Posterior vena cava (tissue), 2 donors: ENCODE measurements around the gene PADI3. TPM values are rescaled to one million over a fixed set of nuclear protein-coding genes. Genes with fewer than 3 reads are reported as not detected.

Experiments used
- DNase-seq: peaks from one replicate; pipeline ENCODE4 v3.0.0-alpha.2; 2020; ENCODE audit warnings: low spot score
- intact Hi-C, 2 donors: fragments of 100-400 bp; cut with DNase I; formaldehyde crosslinking; loops; one replicate each; pipeline versions ENCODE4 v1.14.1 to v1.14.2; 2022 to 2023
- total RNA-seq, 2 donors: library from RNA; stranded (reverse); fragmentation: NEBNext Ultra II Directional; extraction: Animal tissue kit (Norgen Biotek cat#: 25700); gene quantifications; one replicate each; pipeline ENCODE4 v1.2.1, GENCODE V29; 2021
- donor health status: DM: yes; HTN: yes; CAD: no.
- donor health status: DM: yes; HTN: yes; CAD: no.

Gene PADI3
- total RNA-seq, 2 donors from 2014 or later: not detected

- no peak for DNase-seq
- intact Hi-C loops: no loop called here
Observed at GRCh38 chr1:17213148-17213781, 35.6 kb upstream of the PADI3 start.

DNA sequence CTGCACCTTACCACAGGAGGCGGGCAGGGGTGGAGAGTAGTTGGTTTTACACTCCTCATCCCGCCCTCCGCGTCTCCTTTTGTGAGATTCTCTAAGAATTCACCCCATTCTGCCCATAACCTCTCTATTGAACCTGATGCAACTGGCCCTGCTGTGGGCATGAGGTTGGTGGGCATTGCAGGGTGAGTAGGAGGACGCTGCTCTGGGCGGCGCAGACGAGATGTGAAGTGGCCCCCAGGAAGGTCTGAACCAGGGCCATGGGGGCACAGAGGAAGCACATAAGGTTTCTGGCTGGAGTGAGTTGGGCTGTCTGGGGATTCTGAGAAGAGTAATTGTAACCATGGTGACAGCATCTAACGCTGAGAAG, 35.1 kb upstream of the PADI3 start:
- DNase-seq: no peak
- intact Hi-C loops: no loop called here

DNA sequence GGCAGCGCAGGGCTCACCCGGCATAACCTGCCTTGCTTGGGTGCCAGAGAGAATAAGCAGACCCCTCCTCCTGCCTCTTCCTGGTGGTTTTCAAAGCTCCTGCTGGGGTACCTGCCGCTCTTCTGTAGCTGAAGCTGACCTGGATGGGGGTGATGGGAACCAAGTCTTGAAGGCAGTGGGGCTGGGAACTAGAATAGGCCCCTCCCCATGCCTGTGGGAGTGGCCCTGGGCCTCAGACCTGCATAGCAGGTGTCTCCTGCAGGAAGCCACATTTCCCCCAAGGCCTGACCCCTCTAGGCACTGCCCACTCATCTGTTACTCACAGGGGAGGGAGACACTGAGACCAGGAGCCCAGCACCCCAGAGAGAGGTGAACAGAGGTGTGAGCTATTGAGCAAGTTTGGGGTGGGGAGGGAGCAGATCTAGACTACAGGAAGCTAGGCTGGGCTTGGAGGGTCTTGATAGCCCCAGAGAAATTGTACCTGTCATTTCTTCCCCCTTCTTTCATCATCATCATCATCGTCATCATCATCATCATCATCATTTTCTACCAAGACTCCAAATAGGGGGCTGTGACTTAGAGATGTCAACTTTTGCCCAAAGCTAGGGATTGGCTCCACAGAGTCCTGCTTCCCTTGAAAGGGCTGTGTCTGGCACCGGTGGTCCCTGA, 33.9 kb upstream of the PADI3 start:
- intact Hi-C loops: no loop called here
- no peak for DNase-seq

- no peak for DNase-seq
Observed at GRCh38 chr1:17215545-17215890, 33.4 kb upstream of the PADI3 start.

GRCh38 chr1:17216078-17216477, 32.8 kb upstream of the PADI3 start:
- intact Hi-C loops: no loop called here
- no peak for DNase-seq

More at GRCh38 chr1:17215545-17215890, 33.4 kb upstream of the PADI3 start:
- intact Hi-C loops: no loop called here

DNA sequence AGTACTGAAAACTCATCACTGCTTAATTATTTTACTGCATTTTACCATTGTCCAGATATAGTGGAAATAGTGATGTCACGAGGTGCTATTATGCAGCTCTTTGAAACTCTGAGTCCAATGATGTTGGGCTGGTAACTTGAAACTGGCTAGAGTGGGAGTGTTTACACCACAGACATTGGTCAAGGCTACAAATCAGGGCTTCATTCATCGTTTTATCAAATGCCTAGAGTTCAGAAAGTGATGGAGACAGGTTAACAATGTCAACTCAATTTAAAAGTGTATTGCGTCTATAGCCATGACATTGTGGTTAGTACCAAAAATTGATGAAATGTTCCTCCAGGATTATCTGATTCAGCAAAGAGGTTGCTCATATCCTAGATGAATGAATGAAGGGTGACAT, 31.3 kb upstream of the PADI3 start:
- no peak for DNase-seq
- intact Hi-C loops: no loop called here

DNA sequence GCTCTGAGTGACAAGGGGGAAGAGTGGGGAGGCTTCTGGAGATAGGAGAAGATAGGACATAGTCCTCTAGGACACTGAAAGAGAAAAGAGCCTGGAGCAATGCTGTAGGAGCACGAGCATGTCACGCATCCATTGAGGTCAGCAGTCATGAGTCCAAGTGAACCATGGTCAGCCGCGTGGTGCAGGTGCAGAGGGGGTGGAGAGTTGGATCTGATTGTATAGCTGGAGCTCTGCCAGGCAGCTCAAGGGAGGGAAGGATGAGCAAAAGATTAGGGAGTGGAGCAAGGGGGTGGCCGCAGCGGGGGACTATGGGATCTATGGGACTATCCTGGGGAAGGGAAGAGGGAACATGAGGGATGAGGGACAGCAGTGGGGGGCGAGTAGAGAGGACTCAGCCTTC, 30.0 kb upstream of the PADI3 start:
- no peak for DNase-seq
- intact Hi-C loops: no loop called here

- DNase-seq: no peak
- intact Hi-C loops: no loop called here
Observed at GRCh38 chr1:17220287-17220686, 28.6 kb upstream of the PADI3 start.

GRCh38 chr1:17222557-17222956, 26.3 kb upstream of the PADI3 start:
- intact Hi-C loops: no loop called here
- no peak for DNase-seq

DNA sequence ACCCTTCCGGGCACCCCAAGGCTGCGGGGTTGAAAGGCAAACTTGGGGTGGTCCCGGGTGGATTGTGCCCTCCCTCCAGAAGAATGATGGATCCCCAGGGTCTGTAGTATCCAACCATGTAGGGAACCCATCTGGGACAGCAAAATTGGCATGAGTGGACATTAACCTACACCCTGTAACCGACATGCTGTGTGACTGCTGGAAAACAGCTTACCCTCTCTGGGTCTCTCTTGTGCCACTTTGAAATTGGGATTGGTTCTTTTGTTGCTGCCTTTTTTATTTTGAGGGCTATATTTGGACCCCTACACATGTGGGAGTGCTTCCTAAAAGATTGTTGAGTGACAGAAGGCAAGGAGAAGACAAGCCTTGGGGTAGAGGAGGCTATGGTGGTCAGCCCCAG, 24.5 kb upstream of the PADI3 start:
- intact Hi-C loops: no loop called here
- DNase-seq: no peak

DNA sequence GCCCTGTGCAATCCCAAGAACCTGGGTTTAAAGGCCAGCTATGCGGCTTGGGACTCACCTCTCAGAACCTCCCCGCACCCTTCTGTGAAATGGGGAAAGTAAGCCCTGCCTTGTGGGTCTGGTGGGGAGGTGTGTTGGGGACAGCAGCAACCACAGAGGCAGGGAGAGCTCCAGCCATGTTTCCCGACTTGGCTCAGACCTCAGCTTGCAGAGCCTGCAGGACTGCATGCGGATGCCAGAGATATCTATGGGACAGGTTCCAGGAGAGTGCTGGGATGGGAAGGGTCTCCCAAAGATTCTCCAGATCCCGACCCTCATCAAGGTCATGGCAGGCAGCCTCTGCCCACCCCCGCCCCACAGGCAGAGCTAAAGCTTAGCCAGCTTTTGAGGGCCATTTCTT, 23.8 kb upstream of the PADI3 start:
- DNase-seq: no peak
- intact Hi-C loops: no loop called here

- no peak for DNase-seq
- intact Hi-C loops: no loop called here
Observed at GRCh38 chr1:17227358-17227915, 21.5 kb upstream of the PADI3 start.

- no peak for DNase-seq
- intact Hi-C loops: no loop called here
Observed at GRCh38 chr1:17228619-17229018, 20.3 kb upstream of the PADI3 start.

DNA sequence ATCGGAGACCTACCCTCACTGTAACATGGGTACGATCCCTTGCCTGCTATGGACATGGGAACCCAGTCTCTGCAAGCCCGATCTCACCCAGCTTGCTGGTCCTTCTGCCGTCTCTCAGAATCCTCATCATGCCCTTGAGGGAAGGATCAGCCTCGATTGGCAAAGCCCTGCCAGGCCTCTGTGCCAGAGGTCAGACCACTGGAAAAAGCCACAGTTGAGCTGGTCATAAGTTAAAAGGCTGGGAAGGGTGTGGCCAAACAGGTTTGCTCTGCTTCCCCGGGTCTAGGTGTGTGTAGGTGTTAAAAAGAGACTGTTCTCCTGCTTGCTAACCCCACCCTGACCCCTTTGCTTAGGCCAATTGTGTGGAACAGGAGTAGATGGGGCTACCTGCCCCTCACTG, 19.5 kb upstream of the PADI3 start:
- intact Hi-C loops: no loop called here

DNA sequence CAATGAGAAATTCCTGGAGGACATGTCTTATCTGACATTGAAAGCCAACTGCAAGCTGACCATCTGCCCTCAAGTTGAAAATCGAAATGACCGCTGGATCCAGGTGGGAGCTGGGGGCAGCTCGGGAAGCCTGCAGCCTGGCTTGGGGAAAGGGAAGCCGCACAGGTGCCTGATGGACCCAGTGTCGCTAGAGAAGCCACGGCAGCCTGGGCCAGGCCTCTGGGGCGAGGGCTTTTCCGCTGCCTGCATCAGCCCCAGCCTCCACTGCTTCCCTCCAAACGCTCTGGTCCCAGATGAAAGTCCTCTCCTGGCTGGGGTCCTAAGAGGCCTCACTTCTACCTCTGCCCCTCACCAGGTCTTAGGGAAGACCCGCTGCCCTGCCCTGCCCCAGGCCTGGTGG, 18.8 kb upstream of the PADI3 start:
- intact Hi-C loops: loop anchor here in 1 of 2 donors (5.0 kb wide), 1 partner anchor 158 kb away; no protein-coding TSS in a partner anchor
- no peak for DNase-seq

More for the DNA sequence above, 19.5 kb upstream of the PADI3 start:
- no peak for DNase-seq

DNA sequence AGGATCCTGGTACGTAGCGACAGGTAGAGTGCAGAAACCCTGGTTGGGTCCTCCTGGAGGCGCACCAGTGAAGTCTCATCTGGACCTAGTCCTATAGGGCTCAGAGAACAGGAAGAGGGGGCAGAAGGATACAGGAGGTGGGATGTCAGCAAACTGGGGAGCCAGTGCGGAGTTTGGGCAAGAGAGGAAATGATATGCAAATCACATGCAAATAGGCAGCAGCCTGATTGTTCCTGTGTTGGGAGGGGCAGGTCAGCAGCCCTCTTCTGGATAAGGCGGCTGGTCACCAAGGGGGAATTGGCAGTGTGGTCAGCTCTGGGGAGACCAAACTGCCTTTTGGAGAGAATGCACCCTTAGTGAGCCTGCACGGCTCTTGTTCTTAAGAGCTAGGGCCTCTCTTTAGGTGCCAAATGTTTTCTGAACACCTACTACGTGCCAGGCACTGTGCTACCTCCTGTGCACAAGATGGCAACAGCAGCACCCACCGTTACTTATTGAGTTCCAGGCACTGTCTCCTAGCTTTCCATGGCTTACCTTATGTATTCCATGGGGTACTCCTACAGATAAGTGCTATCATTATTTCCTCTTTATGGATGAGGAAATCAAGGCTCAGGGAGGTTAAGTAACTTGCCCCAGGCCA, 18.1 kb upstream of the PADI3 start:
- intact Hi-C loops: loop anchor here in 1 of 2 donors (5.0 kb wide), 1 partner anchor 158 kb away; no protein-coding TSS in a partner anchor
- no peak for DNase-seq

- intact Hi-C loops: loop anchor here in 1 of 2 donors (5.0 kb wide), 1 partner anchor 161 kb away; no protein-coding TSS in a partner anchor
- no peak for DNase-seq
Observed at GRCh38 chr1:17232759-17233661, 15.9 kb upstream of the PADI3 start.

GRCh38 chr1:17233675-17234320, 15.1 kb upstream of the PADI3 start:
- no peak for DNase-seq
- intact Hi-C loops: loop anchor here (2.0 to 5.0 kb wide), 2 partner anchors 107 to 161 kb away; no protein-coding TSS in a partner anchor

DNA sequence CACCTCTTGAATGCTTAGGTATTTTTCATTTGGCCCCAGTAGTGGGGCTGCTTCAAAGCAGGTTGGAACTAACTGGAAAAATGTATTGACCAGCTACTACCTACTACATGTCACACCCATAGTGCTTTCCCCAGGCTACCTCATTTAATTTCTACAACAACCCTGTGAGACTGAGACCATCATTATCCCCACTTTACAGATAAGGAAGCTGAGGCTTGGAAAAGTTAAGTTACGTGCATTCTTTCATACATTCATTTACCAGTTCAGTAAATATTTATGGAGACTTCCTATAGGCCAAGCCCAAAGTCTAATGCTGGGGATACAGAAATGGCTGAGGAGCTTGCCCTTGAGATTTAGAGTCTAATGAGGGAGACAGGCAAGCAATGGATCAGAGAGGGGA, 14.5 kb upstream of the PADI3 start:
- intact Hi-C loops: loop anchor here (2.0 to 5.0 kb wide), 2 partner anchors 108 to 162 kb away; no protein-coding TSS in a partner anchor
- DNase-seq: no peak
